ENCODE data around the gene STC2. TPM values are rescaled to one million over a fixed set of nuclear protein-coding genes. Genes with fewer than 3 reads are reported as not detected.
"Not testable (repeated sequence)": the region's sequence is repeated elsewhere in the genome, so short reads cannot be mapped to it uniquely, and the experiment has no call there.

STC2 gene
- total RNA-seq, 4 donors from 2014 or later, result 0.90 to 3.9 (median 1.2) TPM

GRCh38 chr5:173287086-173287485, 41.1 kb downstream of the STC2 start:
- Histone ChIP-seq H3K9me3 (no peaks in the 10 kb centered on the region), H3K4me1 (peaks cover 0 to 20% (median 4%) of the 10 kb centered on the region in 4 donors), H3K27me3 (peaks cover 0 to 68% of the 10 kb centered on the region in 2 donors), H3K27ac (no peak overlapping the region), H3K4me3 (no peak overlapping the region), H3K36me3 (no peaks in the 10 kb centered on the region)
- TF ChIP-seq EP300 (IDR thresholded peaks at IDR 0.05), result no peak
- no peak for TF ChIP-seq CTCF (IDR thresholded peaks at IDR 0.05)
- TF ChIP-seq POLR2A (IDR thresholded peaks at IDR 0.05), result no peak
- 37 to 39% methylated on average over 7 of the region's 7 CpGs for WGBS, 2 donors
- no peak for DNase-seq (ENCODE audit: low spot score in 2 of 2)

GRCh38 chr5:173284343-173284958, 43.8 kb downstream of the STC2 start:
- H3K27ac ChIP-seq; H3K4me3 ChIP-seq; DNase-seq (ENCODE audit: low spot score in 2 of 2); H3K9me3 ChIP-seq; H3K36me3 ChIP-seq: not testable (repeated sequence)
- Histone ChIP-seq H3K27me3 (peaks cover 0 to 59% of the 10 kb centered on the region in 2 donors), H3K4me1 (peaks cover 0 to 11% (median 4%) of the 10 kb centered on the region in 4 donors)
- WGBS, 2 donors, result 91 to 94% methylated on average over 4 of the region's 4 CpGs

- peaks cover 0 to 52% of the 10 kb centered on the region in 2 donors for H3K27me3 ChIP-seq
- no peaks in the 10 kb centered on the region for H3K36me3 ChIP-seq
- DNase-seq (ENCODE audit: low spot score in 2 of 2), result peak; percentile 19 to 23
- no peaks in the 10 kb centered on the region for H3K9me3 ChIP-seq
- H3K27ac ChIP-seq, result no peak overlapping the region
- peak in 1 of 2 donors; percentile 6 for TF ChIP-seq EP300 (IDR thresholded peaks at IDR 0.05)
- no peak for TF ChIP-seq POLR2A (IDR thresholded peaks at IDR 0.05)
- peak; percentile 47 to 74 (median 60) for TF ChIP-seq CTCF (IDR thresholded peaks at IDR 0.05)
- 2 to 6% methylated on average over 44 to 45 of the region's 45 CpGs for WGBS, 2 donors
- peaks cover 0 to 11% (median 4%) of the 10 kb centered on the region in 4 donors for H3K4me1 ChIP-seq
- peak overlapping the region in 2 of 4 donors; percentile 21 to 39 for H3K4me3 ChIP-seq
Measured at GRCh38 chr5:173283318-173284288, 44.6 kb downstream of the STC2 start.

GRCh38 chr5:173282916-173283315, 45.3 kb downstream of the STC2 start:
- Histone ChIP-seq H3K36me3 (no peaks in the 10 kb centered on the region), H3K27me3 (peaks cover 0 to 48% of the 10 kb centered on the region in 2 donors), H3K4me3 (no peak overlapping the region), H3K9me3 (no peaks in the 10 kb centered on the region), H3K27ac (no peak overlapping the region), H3K4me1 (peaks cover 0 to 11% (median 4%) of the 10 kb centered on the region in 4 donors)
- TF ChIP-seq CTCF (IDR thresholded peaks at IDR 0.05) (no peak), EP300 (IDR thresholded peaks at IDR 0.05) (no peak), POLR2A (IDR thresholded peaks at IDR 0.05) (no peak)
- 78 to 80% methylated on average over 9 to 10 of the region's 10 CpGs for WGBS, 2 donors
- no peak for DNase-seq (ENCODE audit: low spot score in 2 of 2)

- Histone ChIP-seq H3K36me3 (no peaks in the 10 kb centered on the region), H3K27ac (no peak overlapping the region), H3K4me3 (no peak overlapping the region), H3K27me3 (peaks cover 0 to 44% of the 10 kb centered on the region in 2 donors), H3K4me1 (peaks cover 0 to 11% (median 4%) of the 10 kb centered on the region in 4 donors), H3K9me3 (no peaks in the 10 kb centered on the region)
- no peak for DNase-seq (ENCODE audit: low spot score in 2 of 2)
- TF ChIP-seq POLR2A (IDR thresholded peaks at IDR 0.05) (no peak), EP300 (IDR thresholded peaks at IDR 0.05) (no peak), CTCF (IDR thresholded peaks at IDR 0.05) (no peak)
- 17 to 18% methylated on average over 6 of the region's 6 CpGs for WGBS, 2 donors
Measured at GRCh38 chr5:173281910-173282309, 46.3 kb downstream of the STC2 start.
